ENCODE measurements around the gene HNRNPDL.

GRCh38 chr4:82479562-82479961 is 49.3 kb upstream of the HNRNPDL start:
- TF ChIP-seq CTCF (IDR thresholded peaks at IDR 0.05) (no peak), POLR2A (IDR thresholded peaks at IDR 0.05) (no peak)
